ENCODE measurements around the gene C1QTNF1.
"Not testable (repeated sequence)": the region's sequence is repeated elsewhere in the genome, so short reads cannot be mapped to it uniquely, and the experiment has no call there.

C1QTNF1 gene

DNA sequence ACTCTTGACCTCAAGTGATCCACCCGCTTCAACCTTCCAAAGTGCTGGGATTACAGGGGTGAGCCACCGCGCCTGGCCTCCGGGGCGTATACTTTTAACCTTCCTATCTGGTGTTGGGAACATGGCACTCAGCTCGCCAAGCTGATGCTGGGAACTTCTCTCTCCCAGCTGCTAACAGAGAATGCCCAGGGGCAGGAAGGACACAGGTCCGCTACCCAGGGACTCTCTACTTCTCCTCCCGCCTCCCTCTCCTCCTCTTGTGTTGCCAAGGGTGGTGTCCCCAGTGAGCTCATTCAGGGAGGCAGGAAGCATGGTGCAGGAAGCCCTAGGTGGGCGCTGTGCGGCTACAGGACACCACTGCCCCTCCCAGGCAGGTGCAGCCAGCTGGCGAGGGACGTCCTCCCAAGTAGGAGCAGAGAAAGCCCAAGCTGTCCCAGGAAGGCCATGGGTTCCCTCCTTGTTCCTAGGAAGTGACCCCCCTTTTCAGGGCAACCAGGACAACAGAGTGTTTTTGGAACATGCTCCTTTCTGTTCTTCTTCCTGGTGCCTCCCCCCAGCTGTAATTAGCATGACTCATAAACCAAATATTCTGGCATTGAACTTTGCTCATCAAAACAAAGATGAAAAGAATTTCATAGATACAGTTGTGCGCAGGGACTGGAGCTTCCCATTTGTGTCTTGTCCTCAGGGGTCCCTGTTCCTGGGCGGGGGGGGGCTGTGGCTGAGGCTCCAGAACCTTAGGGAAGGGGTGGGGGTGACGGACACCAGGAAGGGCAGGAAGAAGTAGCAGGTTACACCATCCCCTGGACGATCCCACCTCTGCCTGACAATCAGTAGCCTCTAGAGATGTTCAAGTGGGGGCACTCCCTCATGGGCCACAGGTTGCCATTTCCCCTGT is 2.7 kb downstream of the C1QTNF1 start:
- no peak for DNase-seq

DNA sequence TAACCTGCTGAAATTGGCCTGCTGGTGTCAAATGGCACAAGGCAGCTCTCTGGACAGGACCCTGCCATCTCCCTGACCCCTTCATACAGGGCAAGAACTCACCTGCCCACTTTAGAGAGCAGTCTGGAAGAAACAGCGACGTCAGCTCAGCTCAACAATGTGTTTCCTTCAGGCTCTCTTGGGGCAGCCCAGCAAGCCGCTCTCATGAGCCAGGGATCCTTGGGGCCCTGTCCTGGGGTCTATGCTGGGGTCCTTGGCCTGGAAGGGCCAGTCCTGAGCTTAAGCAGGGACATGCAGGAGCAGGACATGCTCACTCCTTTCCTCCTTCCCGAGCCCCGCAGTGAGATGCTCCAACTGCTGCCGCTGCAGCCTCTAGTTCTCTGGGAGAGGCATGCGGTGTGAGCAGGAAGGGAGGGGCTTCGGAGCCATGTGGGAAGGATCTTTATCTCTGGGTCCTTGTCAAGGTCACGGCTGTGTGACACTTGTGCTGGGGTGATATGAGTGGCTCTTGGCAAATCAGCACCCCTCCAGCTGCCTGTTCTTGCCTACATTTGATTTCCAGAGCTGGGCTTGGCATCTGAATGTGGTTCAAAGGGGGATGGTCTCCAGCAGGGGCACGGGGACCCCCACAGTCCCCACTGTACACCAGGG is 3.4 kb downstream of the C1QTNF1 start:
- no peak for DNase-seq

DNA sequence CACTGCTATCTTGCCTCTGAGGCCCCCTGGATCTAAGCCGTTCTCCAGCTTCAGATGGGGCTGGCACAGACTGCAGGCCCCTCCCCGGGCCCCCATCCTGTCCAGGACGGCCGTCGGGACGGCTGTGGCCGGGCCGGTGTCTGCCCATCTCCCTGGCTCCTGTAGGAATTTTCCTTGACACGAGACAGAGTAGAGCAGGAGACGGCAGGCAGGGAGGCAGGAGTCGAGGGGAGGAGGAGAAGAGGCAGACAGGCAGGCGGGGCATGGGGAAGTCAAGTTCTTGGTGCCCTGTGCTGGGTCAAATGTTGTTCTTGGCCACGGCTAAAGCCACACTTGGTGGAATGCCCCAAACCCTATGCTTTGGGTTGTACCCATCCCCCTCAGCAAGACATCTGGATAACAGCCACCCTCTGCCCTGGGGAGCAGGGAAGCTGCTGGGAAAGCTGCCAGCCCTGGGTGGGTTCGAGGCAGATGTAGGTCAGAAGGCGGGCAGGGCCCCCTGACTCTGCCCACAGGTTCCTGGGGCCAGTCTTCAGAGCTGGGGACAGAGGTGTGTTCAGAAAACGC is 4.0 kb downstream of the C1QTNF1 start:
- DNase-seq: no peak

DNA sequence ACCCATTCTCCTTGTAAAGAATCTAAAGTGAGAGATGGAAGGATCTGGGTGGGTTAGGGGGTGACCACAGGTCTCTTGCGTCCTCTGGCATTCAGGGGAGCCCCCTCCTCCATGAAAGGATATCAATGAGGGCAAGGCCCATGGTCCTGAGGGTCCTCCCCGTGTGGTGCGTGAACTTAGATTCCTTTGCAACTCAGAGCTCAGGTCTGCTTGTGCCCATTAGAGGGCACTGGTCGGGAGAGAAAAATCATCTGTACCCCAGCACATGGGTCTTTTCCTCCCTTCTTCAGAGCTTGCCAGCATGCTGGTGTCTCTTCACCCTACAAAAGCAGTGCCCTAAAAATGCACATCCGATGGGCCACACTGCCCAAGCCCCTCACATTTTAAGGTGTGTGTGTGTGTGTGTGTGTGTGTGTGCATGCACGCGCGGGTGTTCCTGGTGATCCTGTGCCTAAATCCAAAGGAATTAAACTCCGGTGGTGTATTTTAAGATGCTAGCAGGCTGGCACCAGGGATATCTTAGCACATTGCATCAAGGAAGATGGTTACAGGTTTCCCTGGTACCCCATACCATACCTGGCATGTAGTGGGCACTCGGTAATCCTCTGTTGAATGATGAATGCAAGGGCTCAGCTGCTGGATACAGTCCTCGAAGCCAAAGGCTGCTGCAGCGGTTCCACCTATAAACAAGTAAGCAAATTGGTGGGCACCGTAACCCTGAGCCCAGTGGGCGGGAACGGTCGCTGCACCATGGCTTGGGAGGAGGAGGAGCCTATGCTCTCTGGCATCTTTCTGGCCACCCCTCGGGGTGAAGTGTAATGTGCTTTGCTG is 4.7 kb downstream of the C1QTNF1 start:
- DNase-seq: no peak

DNA sequence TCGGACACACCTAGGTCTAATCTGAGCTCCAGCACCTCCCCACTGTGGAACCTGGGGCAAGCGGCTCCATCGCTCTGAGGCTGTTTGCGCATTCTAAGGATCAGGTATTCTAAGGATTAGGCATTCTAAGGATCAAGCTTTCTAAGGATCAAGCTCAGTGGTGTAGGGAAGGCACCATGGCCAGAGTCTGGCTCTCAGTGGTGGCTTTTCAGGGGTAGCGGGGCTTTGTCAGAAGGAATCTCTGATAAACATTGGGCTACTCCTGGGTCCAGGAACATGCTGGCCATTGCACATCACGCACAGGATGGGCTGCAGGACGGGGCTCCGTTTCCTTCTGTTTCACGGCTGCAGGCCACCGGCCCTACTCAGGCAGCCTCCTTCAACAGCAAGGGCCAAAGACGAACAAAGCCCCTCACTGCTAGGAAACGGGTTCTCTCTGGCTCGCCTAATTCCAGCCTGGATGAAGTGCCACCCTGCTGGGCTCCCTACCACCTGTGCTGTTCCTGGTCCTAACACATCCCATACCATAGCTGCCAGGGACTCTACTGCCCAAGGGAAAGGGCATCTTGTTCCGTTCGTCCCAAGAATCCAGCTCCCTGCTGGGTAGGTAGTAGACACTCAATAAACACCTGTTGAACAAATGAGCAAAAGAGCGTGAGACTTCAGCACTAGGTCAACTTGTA is 5.5 kb downstream of the C1QTNF1 start:
- DNase-seq: no peak

DNA sequence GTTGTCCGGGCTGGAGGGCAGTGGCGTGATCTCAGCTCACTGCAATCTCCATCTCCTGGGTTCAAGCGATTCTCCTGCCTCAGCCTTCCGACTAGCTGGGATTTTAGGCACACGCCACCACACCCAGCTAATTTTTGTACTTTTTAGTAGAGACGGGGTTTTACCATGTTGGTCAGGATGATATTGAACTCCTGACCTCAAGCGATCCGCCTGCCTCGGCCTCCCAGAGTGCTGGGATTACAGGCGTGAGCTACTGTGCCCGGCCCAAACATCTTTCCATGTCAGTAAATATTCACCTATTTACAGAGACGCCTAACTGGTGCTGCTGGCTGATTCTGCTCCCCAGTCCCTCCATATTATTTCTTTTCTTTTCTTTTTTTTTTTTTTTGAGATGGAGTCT is 6.7 kb downstream of the C1QTNF1 start:
- DNase-seq: not testable (repeated sequence)

DNA sequence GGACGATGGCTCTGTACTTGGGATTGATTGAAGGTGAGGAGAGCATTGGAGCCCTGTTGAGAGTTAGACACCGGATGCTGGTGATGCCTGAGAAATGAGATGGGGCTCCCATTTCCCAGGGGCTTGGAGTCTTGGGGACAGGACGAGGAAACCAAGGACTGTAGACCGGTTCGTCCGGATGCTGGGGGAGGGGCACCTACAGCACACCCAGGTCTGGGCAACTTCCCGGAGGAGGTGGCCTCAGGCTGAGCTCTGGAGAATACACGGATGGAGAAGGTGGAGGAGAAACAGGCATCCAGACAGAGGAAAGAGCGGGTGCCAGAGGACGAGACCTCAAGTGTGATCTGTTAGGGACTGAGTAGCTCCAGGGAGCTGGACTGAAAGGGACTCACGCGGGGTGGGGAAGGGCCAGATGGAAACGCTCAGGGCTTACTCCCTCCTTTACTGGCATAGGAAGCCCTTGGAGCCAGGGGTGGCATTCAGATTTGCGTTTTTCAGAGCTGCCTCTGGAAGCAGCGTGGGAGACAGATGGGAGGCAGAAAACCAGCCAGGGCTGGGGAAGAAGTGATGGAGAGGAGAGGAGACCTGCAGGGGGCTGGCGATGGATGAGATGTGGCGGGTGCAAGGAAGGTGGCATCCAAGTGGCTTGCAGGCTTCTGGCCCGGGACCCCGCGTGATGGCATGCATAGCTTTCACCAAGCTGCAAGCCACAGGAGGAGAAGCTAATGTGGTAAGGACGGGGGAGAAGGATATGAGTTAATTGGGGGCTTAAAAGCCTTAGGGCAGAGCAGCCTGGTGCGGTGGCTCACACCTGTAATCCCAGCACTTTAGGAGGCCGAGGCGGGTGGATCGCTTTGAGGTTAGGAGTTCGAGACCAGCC is 8.3 kb downstream of the C1QTNF1 start:
- DNase-seq: no peak

DNA sequence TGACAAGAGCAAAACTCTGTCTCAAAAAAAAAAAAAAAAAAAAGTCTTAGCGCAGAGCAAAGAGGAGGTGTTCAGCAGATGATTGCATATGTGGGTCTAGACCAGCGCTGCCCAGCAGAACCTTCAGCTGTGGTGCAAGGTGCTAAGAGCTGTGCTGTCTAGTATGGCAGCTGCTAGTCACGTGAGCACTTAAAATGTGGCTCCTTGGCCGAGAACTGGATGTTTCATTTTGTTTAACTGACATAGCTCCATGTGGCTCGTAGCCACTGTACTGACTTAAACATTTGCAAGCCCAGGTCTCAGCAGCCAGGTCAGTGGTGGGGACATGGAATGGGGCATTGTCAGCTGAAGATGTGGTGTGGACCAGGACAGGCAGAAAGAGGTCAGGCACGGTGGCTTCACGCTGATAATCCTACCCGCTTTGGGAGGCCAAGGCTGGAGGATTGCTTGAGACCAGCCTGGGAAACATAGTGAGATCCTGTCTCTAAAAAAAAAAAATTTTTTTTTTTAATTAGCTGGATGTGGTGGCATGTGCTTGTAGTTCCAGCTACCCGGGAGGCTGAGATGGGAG is 9.2 kb downstream of the C1QTNF1 start:
- DNase-seq: no peak

DNA sequence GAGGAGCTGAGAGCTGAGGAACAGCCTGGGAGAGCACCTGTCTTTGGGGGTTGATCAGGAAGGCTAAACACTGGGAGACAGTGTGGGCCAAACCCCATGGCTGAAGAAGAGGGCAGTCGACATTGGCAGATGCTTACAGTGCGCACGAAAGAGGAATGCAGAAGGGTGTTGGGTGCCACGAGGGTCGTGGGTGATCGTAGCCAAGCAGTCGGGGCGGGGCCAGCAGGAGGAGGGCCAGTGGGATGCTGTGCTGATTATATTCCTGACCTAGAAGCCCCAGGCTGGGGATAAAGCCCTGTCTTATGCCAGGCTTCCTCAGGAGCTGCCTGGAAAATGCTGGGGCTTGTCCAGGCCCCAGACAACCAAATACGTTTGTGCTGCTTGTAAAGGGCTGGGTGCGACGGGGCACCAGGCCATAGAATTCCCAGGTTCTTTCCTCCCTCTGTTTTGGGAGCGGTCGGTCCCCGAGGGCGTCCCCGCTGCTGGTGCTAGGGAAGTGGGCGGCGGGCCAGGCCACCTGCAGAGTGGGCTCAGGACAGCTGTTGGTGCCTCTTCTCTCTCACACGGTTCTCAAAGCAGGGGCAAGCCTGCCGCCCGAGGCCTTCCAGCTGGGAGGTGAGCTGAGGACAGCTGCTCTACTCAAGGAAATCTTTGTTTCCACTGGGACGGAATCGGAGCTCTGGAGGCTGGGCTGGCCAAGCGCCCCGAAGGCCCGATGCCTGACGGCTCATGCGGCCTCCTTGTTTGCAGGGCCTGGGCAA is 10.0 kb downstream of the C1QTNF1 start:
- DNase-seq: no peak

DNA sequence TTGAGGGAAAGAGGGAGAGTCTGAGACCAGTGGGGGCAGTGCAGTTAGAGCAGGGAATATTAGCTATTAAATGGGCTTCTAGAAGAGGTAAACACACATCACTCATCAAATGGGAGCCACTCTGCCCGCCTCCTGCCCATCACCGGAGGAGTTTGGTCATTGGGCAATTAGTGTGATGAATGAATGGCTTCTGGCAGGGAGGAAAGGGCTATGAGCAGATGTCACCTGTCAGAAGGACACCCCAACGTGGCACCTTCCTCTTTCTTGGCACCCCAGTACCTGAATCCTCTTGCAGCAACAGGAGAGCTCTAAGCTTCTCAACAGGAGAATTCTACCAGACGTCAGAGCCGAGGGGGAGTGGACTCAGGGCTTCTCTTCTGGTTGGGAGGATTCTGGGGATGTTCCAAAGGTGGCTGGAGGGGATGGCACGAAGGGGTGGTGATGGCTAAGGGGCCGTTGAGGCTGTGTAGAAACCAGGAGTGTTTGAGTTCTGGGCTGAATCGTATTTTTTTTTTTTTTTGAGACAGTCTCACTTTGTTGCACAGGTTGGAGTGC is 11.0 kb downstream of the C1QTNF1 start:
- DNase-seq: no peak

DNA sequence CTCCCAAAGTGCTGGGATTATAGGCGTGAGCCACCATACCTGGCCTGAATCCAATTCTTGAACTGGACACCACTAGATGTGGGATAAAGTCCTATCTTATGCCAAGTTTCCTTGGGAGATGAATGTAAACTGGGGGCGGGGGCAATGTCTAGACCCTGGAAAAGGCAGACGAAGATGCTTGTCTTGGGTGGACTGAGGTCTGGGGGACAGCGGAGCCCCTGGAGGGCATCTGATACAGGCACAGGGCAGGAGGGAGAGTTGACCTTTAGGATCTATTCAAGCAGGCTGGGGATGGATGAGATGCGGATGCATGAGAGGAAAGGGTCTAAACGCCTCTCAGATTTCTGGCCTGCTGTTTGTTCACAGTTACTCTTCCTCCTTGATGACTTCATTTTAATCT is 11.7 kb downstream of the C1QTNF1 start:
- DNase-seq: no peak

DNA sequence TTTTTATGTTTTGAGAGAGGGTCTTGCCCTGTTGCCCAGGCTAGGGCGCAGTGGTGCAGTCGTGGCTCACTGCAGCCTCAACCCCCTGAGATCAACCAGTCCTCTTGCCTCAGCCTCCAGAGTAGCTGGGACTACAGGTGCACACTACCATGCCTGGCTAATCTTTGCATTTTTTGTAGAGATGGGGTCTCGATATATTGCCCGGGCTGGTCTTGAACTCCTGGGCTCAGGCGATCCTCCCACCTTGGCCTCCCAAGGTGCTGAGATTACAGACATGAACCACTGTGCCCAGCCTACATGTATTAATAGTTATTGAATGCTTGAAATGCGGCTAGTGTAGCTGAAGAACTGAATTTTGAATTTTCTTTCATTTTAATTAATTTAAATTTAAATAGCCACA is 12.2 kb downstream of the C1QTNF1 start:
- no peak for DNase-seq

DNA sequence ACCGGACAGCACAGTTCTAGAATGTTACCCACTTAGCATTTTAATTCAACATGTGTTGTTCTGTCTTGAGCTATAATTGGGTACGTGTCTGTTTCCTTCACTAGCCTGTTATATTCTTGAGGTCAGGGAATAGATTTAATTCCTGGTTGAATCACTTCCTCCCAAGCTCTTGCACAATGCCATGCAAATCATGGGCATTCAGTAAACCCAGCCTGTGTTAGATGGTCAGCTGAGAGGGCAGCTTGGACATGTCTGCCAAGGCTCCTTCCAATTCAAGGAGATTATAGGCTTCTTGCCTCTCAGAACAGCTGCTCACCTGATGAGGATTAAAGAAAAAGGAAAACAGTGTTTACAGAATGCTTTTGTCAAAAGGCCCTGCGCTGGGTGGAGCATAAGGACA is 12.6 kb downstream of the C1QTNF1 start:
- peak; percentile 60 for DNase-seq

DNA sequence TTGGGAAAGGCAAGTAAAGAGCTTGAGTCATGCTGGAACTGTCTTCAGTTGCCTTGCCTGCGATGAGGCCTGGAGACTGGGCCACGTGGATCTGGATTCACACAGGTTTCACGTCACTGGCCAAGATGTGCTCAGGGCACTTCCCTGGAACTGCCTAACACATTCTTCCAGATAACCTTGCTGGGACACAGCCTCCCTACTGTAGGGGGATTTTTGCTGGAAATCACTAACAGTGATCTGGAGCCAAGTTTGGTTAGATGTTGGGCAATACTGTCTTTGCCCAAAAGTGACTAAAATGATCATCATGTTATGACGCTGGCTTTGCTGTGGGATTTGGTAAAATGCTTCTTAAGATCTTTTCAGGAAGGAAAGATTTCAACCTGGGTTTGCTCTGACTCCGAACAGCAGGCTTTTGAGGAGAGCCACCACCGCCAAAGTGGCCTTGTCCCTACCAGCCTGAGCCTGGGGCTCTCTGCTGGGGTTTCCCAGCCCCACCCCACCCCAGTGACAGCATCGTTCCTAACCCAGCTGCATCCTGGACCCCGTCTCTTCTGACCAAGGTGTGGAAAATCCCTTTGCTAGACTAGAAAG is 14.7 kb downstream of the C1QTNF1 start:
- no peak for DNase-seq

DNA sequence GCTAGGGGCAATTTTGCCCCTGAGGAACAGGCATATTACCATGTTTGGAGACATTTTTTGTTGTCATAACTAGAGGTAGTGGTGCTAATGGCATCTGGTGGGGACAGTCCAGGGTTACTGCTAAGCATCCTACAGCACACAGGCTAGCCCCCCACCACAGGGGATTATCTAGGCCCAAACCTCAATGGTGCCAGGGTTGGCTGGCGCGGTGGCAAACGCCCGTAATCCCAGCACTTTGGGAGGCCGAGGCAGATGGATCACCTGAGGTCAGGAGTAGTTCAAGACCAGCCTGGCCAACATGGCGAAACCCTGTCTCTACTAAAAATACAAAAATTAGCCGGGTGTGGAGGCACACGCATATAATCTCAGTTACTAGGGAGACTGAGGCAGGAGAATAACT is 15.2 kb downstream of the C1QTNF1 start:
- DNase-seq: no peak

DNA sequence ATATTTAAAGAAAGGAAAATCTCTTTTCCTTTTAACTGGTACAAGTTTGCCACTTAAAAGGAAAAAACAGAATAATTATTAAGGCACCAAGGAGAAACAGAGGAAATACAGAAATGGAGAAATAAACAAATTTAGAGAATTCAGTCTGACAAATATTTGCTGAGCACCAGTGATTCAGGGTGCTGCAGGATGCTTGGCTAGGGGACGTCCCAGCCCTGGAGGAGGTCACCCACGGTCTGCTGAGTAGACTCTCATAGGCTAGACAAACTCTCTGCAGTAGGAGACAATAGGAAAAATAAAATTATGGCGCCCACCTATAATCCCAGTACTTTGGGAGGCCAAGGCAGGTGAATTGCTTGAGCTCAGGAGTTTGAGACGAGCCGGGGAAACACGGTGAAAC is 15.9 kb downstream of the C1QTNF1 start:
- no peak for DNase-seq

DNA sequence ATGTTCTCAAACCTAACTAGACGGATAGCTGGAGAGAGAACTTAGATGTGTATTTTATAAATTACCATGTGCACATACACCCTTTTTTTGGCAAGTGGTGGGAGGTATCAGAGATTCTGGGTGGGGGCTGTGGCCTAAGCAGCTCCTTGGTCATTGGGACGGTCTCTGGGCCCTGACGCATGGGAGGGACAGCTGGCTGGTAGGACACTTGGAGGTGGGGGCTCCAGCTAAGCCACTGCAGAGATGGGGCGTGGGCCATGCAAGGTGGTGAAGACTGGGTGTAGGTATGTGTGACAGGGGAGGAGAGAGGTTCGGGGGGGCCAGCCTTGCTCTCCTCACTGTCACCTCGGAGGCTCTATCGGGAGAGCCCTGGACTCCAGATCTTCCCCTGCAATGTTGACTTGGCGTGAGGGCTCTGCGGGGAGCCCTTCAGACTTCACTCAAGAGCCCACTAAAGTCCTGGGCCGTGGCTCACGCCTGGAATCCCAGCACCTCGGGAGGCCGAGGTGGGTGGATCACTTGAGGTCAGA is 17.1 kb downstream of the C1QTNF1 start:
- DNase-seq: no peak

DNA sequence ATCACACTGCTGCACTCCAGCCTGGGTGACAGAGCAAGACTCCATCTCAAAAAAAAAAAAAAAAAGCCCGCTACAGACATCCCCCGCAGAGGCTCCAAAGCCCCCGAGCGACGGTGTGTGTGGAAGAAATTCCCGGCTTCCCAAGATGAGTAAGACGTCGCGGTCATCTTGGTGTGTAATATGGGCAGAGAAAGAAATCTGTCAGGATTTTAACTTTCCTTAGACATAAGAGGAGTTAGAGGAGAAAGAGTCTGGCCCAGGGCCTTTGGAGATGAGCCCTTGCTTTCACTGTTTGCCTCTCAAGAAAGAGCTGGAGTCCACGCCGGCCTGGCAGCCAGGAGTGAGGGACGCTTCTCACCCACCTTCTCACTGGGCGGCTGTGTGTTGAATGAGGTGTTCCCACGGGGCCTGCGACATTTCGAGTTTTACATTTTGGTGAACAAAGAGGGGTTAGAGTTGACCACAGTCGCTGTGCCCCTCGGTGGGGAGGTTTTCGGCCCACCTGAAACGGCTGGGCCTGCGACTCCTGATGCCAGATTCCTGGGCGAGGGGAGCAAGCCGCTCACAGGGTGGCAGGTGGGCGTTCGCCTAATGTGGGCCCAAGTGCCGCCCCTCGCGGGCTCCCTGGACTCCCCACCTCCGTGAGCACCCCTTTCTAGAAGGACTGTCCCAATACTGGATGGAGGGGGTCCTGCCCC is 17.9 kb downstream of the C1QTNF1 start:
- no peak for DNase-seq
